ENCODE data around the gene AURKAIP1. TPM values are rescaled to one million over a fixed set of nuclear protein-coding genes. Genes with fewer than 3 reads are reported as not detected.
A peak's percentile ranks its signal among the peaks of the same experiment; 100 is the strongest.

The AURKAIP1 gene
- total RNA-seq = 10 to 100 TPM; 58.8 to 91.7 (median 86.0) TPM
- total RNA-seq (2013) = 46.2 TPM
- 30.8 to 86.3 (median 42.2) reads per million in 29 experiments for total RNA-seq

DNA sequence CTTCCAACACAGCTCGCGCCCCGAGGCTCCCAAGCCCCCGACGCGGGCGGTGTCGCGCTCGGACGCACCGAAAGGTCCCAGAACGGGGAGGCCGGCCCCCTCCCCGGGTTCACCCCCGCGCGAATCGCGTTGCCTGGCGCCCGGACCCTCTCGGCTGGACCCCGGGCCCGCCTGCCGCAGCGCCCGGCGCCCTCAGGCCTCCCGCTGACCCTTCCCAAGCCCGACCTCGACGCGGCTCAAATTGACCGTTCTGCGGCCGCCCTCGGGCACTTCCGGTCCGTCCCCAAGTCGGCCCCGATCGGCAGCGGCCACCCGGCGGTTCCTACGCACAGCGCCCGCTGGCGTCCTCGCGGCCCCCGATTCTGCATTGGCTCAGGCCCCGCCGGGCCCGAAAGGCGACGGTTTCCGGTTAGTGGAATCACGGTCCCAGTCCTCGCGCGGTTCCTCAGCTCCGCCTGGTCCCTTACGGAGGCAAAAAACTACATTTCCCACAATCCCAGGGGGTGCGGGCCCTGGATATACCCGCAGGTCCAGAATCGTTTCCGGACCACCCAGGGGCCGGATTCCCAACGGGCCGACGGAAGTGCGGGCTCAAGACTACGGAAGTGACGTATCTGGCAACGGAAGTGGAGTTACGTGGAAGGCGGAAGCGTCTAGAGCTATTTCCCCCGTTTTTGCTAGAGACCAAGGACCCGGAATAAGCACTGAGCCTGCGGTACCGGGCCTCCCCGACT lies at the start of gene AURKAIP1:
Gene AURKAIP1, minus strand, starts transcription at position 279 of the 734 bp plus-strand sequence. CDS start 451 bp downstream, outside the sequence.
- under 1% methylated on average over 73 of the region's 85 CpGs for WGBS (ENCODE audit: insufficient coverage)
- Mint-ChIP-seq H3K4me3 (peak within 1 kb of the TSS; percentile 83 to 91 (median 88)), H3K27ac (peak within 1 kb of the TSS; percentile 91 to 93), H3K36me3 (no peaks in the 10 kb centered on the region), H3K4me1 (peaks cover 0 to 39% (median 23%) of the 10 kb centered on the region in 3 donors), H3K9me3 (no peaks in the 10 kb centered on the region), H3K27me3 (no peaks in the 10 kb centered on the region)
- H3K27me3 ChIP-seq (replicated peaks in 1 of 2; ENCODE audit: control insufficient read depth in 2 of 2, extremely low read depth in 1 of 2, insufficient read depth in 2 of 2, low read length in 1 of 2) = no peaks in the 10 kb centered on the region
- no peaks in the 10 kb centered on the region for H3K9me3 ChIP-seq
- ChIA-PET CTCF (interaction anchor here in 1 of 2 donors (0.7 to 1.2 kb wide), 6 partner anchors 24 to 1019 kb away, joined by 3 to 8 read pairs (median 4); partner anchors contain the start of gene CCNL2), POLR2A (interaction anchor here (0.5 to 1.2 kb wide), 7 partner anchors 11 to 510 kb away, joined by 3 to 9 read pairs (median 4); partner anchors contain the start of gene CCNL2 (in 1 of the 2))
- H3K36me3 ChIP-seq (ENCODE audit: control insufficient read depth in 2 of 2, extremely low read depth in 1 of 2, insufficient read depth in 1 of 2, low read length in 1 of 2) = peaks cover 0 to 4% of the 10 kb centered on the region in 2 donors
- DNase-seq = peak; percentile 86 to 99 (median 94)
- peak within 1 kb of the TSS; percentile 91 for H3K27ac ChIP-seq (ENCODE audit: low read length)
- H3K4me1 ChIP-seq (ENCODE audit: control insufficient read depth in 1 of 2, extremely low read depth in 1 of 2, insufficient read depth in 2 of 2, low read length in 2 of 2) = peaks cover 15 to 51% of the 10 kb centered on the region in 2 experiments
- ATAC-seq (replicated peaks in 1 of 4) = peak; percentile 72 to 86 (median 84)
- H3K4me3 ChIP-seq (ENCODE audit: control insufficient read depth in 1 of 2, extremely low read depth in 1 of 2, low read length in 1 of 2) = peak within 1 kb of the TSS; percentile 71 to 76

DNA sequence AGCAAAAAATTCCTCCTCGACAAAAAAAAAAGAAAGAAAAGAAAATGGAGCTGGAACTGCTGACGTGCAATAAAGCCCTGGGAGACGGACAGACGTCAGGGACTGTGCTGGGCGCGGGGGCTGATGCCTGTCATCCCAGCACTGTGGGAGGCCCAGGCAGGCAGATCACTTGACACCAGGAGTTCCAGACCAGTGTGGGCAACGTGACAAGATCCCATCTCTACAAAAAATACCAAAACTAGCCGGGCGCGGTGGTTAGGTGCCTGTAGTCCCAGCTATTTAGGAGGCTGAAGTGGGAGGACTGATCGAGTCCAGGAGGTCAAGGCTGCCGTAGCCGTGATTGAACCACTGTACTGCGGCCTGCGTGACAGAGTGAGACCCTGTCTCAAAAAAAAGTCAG lies 49.7 kb upstream of the AURKAIP1 start:
- Mint-ChIP-seq H3K36me3 (no peaks in the 10 kb centered on the region), H3K4me3 (no peak overlapping the region), H3K27ac (no peak overlapping the region), H3K27me3 (peaks cover 11 to 40% of the 10 kb centered on the region in 2 donors), H3K4me1 (peaks cover 3 to 7% (median 3%) of the 10 kb centered on the region in 3 donors), H3K9me3 (no peaks in the 10 kb centered on the region)
- DNase-seq = no peak
- H3K4me3 ChIP-seq (ENCODE audit: control insufficient read depth in 1 of 2, extremely low read depth in 1 of 2, low read length in 1 of 2) = no peak overlapping the region
- WGBS (ENCODE audit: insufficient coverage) = 98% methylated on average over 5 of the region's 15 CpGs
- peaks cover 0 to 14% of the 10 kb centered on the region in 2 experiments for H3K4me1 ChIP-seq (ENCODE audit: control insufficient read depth in 1 of 2, extremely low read depth in 1 of 2, insufficient read depth in 2 of 2, low read length in 2 of 2)
- ChIA-PET POLR2A (no interaction called here), CTCF (no interaction called here)
- no peak for ATAC-seq (replicated peaks in 1 of 4)
- H3K27ac ChIP-seq (ENCODE audit: low read length) = no peak overlapping the region
- H3K9me3 ChIP-seq = no peaks in the 10 kb centered on the region
- H3K27me3 ChIP-seq (replicated peaks in 1 of 2; ENCODE audit: control insufficient read depth in 2 of 2, extremely low read depth in 1 of 2, insufficient read depth in 2 of 2, low read length in 1 of 2) = peaks cover 0 to 77% of the 10 kb centered on the region in 2 experiments
- no peaks in the 10 kb centered on the region for H3K36me3 ChIP-seq (ENCODE audit: control insufficient read depth in 2 of 2, extremely low read depth in 1 of 2, insufficient read depth in 1 of 2, low read length in 1 of 2)

DNA sequence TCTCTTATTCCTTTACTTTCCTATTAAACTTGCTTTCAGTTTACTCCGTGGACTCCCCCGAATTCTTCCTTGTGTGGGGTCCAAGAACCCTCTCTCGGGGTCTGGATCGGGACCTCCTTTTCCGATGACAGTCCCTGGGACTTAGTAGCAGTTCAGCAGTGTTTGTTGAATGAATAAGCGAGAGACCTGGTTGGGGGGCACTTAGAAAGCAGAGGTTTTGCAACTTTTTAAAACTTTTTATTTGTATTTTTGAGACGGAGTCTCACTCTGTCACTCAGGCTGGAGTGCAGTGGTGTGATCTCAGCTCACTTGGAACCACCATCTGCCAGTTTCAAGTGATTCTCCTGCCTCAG lies 48.2 kb upstream of the AURKAIP1 start:
- no peaks in the 10 kb centered on the region for H3K9me3 ChIP-seq
- ChIA-PET POLR2A (no interaction called here), CTCF (no interaction called here)
- Mint-ChIP-seq H3K27ac (no peak overlapping the region), H3K4me3 (no peak overlapping the region), H3K27me3 (peaks cover 7 to 33% of the 10 kb centered on the region in 2 donors), H3K4me1 (peaks cover 0 to 2% (median under 1%) of the 10 kb centered on the region in 3 donors), H3K9me3 (no peaks in the 10 kb centered on the region), H3K36me3 (no peaks in the 10 kb centered on the region)
- no peaks in the 10 kb centered on the region for H3K36me3 ChIP-seq (ENCODE audit: control insufficient read depth in 2 of 2, extremely low read depth in 1 of 2, insufficient read depth in 1 of 2, low read length in 1 of 2)
- ATAC-seq (replicated peaks in 1 of 4) (no peak), DNase-seq (no peak)
- H3K4me3 ChIP-seq (ENCODE audit: control insufficient read depth in 1 of 2, extremely low read depth in 1 of 2, low read length in 1 of 2) = no peak overlapping the region
- H3K27me3 ChIP-seq (replicated peaks in 1 of 2; ENCODE audit: control insufficient read depth in 2 of 2, extremely low read depth in 1 of 2, insufficient read depth in 2 of 2, low read length in 1 of 2) = peaks cover 0 to 71% of the 10 kb centered on the region in 2 experiments
- H3K27ac ChIP-seq (ENCODE audit: low read length) = no peak overlapping the region
- WGBS (ENCODE audit: insufficient coverage) = 100% methylated on average over 3 of the region's 7 CpGs
- H3K4me1 ChIP-seq (ENCODE audit: control insufficient read depth in 1 of 2, extremely low read depth in 1 of 2, insufficient read depth in 2 of 2, low read length in 2 of 2) = peaks cover 0 to 14% of the 10 kb centered on the region in 2 experiments

DNA sequence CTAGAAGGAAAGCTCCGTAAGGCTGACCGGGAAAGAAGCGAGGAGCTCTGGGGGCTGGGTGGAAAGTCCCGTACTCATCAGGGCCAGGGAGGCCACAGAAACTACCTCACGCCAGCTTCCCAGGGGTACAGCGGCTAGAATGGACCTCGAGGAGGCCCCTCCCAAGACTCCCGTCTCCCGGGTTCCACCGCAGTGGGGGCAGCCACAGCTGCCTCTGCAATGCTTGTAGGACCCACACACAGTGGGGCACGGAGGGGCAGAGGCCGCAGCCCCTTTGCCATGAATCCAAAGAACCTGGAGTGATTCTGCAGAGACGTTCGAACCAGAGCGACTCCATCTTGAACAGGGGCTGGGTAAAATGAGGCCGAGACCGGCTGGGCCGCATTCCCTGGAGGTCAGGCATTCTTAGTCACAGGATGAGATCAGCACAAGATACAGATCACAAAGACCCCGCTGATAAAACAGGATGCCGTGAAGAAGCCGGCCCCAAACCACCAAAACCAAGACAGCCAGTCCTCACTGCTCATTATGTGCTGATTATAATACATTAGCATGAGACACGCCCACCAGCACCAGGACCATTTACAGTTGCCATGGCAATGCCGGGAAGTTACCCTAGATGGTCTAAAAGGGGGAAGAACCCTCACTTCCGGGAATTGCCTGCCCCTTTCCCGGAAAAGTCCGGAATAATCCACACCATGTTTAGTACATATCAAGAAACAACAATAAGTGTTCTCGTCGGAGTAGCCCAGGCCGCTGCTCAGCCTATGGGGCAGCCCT lies 47.6 kb upstream of the AURKAIP1 start:
- peaks cover 0 to 69% of the 10 kb centered on the region in 2 experiments for H3K27me3 ChIP-seq (replicated peaks in 1 of 2; ENCODE audit: control insufficient read depth in 2 of 2, extremely low read depth in 1 of 2, insufficient read depth in 2 of 2, low read length in 1 of 2)
- H3K27ac ChIP-seq (ENCODE audit: low read length) = no peak overlapping the region
- ChIA-PET POLR2A (no interaction called here), CTCF (no interaction called here)
- H3K27ac Mint-ChIP-seq = no peak overlapping the region
- peaks cover 0 to 2% (median 0%) of the 10 kb centered on the region in 3 donors for H3K4me1 Mint-ChIP-seq
- H3K36me3 Mint-ChIP-seq = no peaks in the 10 kb centered on the region
- H3K4me1 ChIP-seq (ENCODE audit: control insufficient read depth in 1 of 2, extremely low read depth in 1 of 2, insufficient read depth in 2 of 2, low read length in 2 of 2) = peaks cover 0 to 14% of the 10 kb centered on the region in 2 experiments
- peaks cover 7 to 34% of the 10 kb centered on the region in 2 donors for H3K27me3 Mint-ChIP-seq
- H3K9me3 ChIP-seq = no peaks in the 10 kb centered on the region
- H3K36me3 ChIP-seq (ENCODE audit: control insufficient read depth in 2 of 2, extremely low read depth in 1 of 2, insufficient read depth in 1 of 2, low read length in 1 of 2) = no peaks in the 10 kb centered on the region
- no peak overlapping the region for H3K4me3 Mint-ChIP-seq
- ATAC-seq (replicated peaks in 1 of 4) (no peak), DNase-seq (no peak)
- no peak overlapping the region for H3K4me3 ChIP-seq (ENCODE audit: control insufficient read depth in 1 of 2, extremely low read depth in 1 of 2, low read length in 1 of 2)
- H3K9me3 Mint-ChIP-seq = no peaks in the 10 kb centered on the region
- 62% methylated on average over 23 of the region's 29 CpGs for WGBS (ENCODE audit: insufficient coverage)

DNA sequence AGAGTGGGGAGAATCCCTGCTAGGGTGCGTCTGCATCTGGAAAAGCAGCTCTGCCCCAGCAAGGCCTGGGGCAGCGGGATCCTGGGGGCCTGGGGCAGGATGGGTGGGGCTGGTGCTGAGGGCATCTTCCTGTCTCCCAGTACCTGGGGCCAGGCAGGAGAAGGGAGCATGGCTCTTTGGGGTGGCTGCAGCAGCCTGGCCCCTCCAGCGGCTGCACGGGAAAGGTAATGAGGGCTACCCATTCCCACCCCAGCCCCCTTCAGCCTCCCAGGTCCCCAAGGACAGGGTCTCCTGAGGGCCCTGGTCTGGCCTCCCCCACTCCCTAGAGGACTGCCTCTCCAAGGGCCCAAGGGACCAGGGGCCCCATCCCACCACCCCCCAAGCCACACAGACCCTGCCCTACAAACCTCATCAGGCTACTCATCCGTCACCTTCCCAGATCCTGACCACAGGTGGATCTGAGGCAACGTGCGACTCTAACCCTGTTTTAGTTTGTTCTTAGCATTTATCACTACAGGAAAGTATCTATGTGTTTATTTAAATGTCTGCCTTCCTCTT lies 47.0 kb upstream of the AURKAIP1 start:
- no peak overlapping the region for H3K27ac ChIP-seq (ENCODE audit: low read length)
- H3K4me1 ChIP-seq (ENCODE audit: control insufficient read depth in 1 of 2, extremely low read depth in 1 of 2, insufficient read depth in 2 of 2, low read length in 2 of 2) = peaks cover 0 to 12% of the 10 kb centered on the region in 2 experiments
- ATAC-seq (replicated peaks in 1 of 4) (no peak), DNase-seq (no peak)
- ChIA-PET POLR2A (no interaction called here), CTCF (no interaction called here)
- no peaks in the 10 kb centered on the region for H3K9me3 Mint-ChIP-seq
- H3K9me3 ChIP-seq = no peaks in the 10 kb centered on the region
- 93% methylated on average over 2 of the region's 7 CpGs for WGBS (ENCODE audit: insufficient coverage)
- H3K4me3 Mint-ChIP-seq = no peak overlapping the region
- peaks cover 0 to 67% of the 10 kb centered on the region in 2 experiments for H3K27me3 ChIP-seq (replicated peaks in 1 of 2; ENCODE audit: control insufficient read depth in 2 of 2, extremely low read depth in 1 of 2, insufficient read depth in 2 of 2, low read length in 1 of 2)
- no peaks in the 10 kb centered on the region for H3K36me3 ChIP-seq (ENCODE audit: control insufficient read depth in 2 of 2, extremely low read depth in 1 of 2, insufficient read depth in 1 of 2, low read length in 1 of 2)
- no peak overlapping the region for H3K4me3 ChIP-seq (ENCODE audit: control insufficient read depth in 1 of 2, extremely low read depth in 1 of 2, low read length in 1 of 2)
- no peak overlapping the region for H3K27ac Mint-ChIP-seq
- no peaks in the 10 kb centered on the region for H3K36me3 Mint-ChIP-seq
- peaks cover 7 to 34% of the 10 kb centered on the region in 2 donors for H3K27me3 Mint-ChIP-seq
- H3K4me1 Mint-ChIP-seq = peaks cover 0 to 2% (median 0%) of the 10 kb centered on the region in 3 donors
